Peyer's patch (tissue), 4 donors: ENCODE results near the gene PTAFR.

Experiments
- CTCF ChIP-seq, 6 experiments: fragments of 450-650 bp in 4 of 6; fragments of 200-600 bp in 2 of 6; sonication (generic) in 1 of 6; IDR thresholded peaks; one replicate each; pipeline ENCODE4 v1.5.1; 2017 to 2019; ENCODE audit warnings: antibody characterized with exemption in 6 of 6, mild to moderate bottlenecking in 3 of 6, moderate library complexity in 1 of 6
- POLR2A ChIP-seq, 2 donors: fragments of 450-650 bp; IDR thresholded peaks; one replicate each; pipeline ENCODE4 v1.5.1; 2017; ENCODE audit warnings: antibody characterized with exemption in 2 of 2, mild to moderate bottlenecking in 2 of 2, moderate library complexity in 2 of 2

DNA sequence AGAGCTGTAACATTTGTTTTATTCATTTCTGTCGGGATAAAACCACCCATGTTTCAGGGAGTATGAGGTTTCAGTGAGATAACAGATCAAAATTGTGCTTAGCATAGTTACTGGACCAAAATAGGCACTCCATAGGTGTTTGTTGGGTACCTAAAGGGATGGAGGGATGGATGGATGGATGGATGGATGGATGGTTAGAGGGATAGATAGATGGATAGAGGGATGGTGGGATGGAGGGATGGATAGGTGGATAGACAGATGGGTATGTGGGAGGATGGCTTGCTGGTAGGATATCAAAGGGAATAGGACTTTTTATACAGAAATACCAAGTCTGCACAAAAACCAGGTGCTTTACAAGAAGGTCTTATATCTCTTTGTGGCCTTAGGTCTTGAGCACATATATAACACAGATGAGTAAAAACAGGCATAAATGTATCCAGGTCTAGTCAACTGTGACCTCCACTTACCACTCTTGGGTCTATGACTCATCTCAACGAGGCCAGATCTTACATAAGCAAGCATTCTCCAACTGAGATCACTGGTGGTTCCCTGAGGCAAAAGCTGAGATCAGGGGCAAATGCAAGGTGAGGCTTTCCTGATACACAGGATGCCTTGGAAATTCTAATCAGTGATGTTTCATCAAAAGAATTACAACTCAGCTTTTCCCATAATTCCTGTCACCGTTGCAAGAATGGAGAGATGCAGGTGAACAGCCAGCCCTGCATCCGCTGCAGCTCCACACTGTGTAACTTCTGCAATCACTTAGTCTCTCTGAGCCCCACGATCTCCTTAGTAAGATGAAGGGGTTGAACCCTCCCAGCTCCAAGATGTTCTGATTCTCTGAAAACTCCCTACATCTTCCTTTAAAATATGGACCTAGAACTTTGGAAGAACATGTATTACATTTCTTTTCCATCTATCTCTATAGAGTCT is 32.0 kb downstream of the PTAFR start:
- TF ChIP-seq CTCF (IDR thresholded peaks at IDR 0.05) (no peak), POLR2A (IDR thresholded peaks at IDR 0.05) (no peak)
